ENCODE data around the gene LRRC23. TPM values are rescaled to one million over a fixed set of nuclear protein-coding genes. Genes with fewer than 3 reads are reported as not detected.

LRRC23 gene
- total RNA-seq, 1 donor from 2014 or later = 2.6 TPM

DNA sequence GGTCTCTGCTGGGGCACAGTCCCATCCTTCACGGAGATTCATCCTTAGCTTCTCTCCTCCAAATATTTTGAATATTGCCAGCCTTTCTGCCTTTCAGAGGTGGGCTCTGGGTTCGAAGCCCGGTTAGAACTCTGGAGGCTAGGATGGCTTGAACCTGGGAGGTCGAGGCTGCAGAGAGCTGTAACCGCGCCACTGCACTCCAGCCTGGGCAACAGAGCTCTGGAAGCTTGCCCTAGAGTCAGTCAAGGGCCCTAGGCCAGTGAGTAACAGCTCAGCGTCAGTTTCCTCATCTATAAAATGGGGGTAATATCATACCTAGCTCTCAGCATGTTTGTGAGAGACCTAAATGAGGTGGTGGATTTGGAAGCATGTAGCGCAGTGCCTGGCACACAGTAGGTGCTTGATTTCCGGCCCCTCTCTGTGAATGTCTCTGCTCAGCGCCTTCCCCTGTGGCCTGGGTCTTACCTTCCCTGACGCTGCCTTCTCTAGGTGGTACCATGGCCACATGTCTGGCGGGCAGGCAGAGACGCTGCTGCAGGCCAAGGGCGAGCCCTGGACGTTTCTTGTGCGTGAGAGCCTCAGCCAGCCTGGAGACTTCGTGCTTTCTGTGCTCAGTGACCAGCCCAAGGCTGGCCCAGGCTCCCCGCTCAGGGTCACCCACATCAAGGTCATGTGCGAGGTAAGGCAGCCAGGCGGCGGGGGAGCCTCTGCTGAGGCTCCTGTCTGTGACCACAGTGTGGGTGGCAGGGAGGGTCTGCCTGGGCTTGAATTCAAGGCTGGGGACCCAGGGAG is 49.9 kb downstream of the LRRC23 start:
- Mint-ChIP-seq H3K9me3 (ENCODE audit: unreplicated experiment) (peaks cover 7% of the 10 kb centered on the region), H3K27ac (ENCODE audit: unreplicated experiment) (no peak overlapping the region)

DNA sequence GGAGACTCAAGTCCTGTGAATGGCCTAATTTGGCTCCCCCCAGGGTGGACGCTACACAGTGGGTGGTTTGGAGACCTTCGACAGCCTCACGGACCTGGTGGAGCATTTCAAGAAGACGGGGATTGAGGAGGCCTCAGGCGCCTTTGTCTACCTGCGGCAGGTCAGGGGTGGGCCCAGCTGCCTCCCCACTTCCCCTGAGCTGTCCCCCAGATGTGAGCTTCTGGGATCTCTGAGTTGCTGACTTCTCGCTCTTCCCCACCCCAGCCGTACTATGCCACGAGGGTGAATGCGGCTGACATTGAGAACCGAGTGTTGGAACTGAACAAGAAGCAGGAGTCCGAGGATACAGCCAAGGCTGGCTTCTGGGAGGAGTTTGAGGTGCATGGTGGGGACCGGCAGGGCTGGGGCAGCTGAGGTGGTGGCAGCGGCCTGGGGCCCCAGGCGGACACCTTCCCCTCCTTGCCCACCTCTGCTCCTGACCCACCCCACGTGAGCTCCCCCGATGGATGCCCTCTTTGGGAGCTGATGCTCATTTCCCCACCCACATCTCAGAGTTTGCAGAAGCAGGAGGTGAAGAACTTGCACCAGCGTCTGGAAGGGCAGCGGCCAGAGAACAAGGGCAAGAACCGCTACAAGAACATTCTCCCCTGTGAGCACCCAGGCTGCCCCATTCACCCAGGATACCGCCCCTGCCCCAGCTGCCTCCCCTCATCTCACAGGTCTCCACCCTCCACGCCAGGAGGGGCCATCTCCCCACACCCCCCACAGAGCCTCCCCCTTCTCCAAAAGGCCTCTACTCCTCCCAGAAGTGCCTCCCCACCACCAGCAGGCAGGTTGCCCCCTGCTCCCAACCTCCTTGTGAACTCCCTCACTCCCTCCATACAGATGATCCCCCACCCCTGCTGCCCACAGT is 50.7 kb downstream of the LRRC23 start:
- Mint-ChIP-seq H3K27ac (ENCODE audit: unreplicated experiment) (no peak overlapping the region), H3K4me3 (ENCODE audit: unreplicated experiment) (no peak overlapping the region), H3K4me1 (ENCODE audit: low read depth, unreplicated experiment) (no peaks in the 10 kb centered on the region), H3K27me3 (ENCODE audit: unreplicated experiment) (peaks cover 12% of the 10 kb centered on the region), H3K36me3 (ENCODE audit: unreplicated experiment) (no peaks in the 10 kb centered on the region), H3K9me3 (ENCODE audit: unreplicated experiment) (peaks cover 7% of the 10 kb centered on the region)
- TF ChIP-seq, protein P1, sequence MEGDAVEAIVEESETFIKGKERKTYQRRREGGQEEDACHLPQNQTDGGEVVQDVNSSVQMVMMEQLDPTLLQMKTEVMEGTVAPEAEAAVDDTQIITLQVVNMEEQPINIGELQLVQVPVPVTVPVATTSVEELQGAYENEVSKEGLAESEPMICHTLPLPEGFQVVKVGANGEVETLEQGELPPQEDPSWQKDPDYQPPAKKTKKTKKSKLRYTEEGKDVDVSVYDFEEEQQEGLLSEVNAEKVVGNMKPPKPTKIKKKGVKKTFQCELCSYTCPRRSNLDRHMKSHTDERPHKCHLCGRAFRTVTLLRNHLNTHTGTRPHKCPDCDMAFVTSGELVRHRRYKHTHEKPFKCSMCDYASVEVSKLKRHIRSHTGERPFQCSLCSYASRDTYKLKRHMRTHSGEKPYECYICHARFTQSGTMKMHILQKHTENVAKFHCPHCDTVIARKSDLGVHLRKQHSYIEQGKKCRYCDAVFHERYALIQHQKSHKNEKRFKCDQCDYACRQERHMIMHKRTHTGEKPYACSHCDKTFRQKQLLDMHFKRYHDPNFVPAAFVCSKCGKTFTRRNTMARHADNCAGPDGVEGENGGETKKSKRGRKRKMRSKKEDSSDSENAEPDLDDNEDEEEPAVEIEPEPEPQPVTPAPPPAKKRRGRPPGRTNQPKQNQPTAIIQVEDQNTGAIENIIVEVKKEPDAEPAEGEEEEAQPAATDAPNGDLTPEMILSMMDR (IDR thresholded peaks at IDR 0.05; ENCODE audit: partially characterized antibody, unreplicated experiment) = no peak
- no peak for DNase-seq

More for the DNA sequence above, 49.9 kb downstream of the LRRC23 start:
- Mint-ChIP-seq H3K36me3 (ENCODE audit: unreplicated experiment) (no peaks in the 10 kb centered on the region), H3K4me1 (ENCODE audit: low read depth, unreplicated experiment) (no peaks in the 10 kb centered on the region), H3K27me3 (ENCODE audit: unreplicated experiment) (peaks cover 12% of the 10 kb centered on the region), H3K4me3 (ENCODE audit: unreplicated experiment) (peak overlapping the region; percentile 32)
- DNase-seq = no peak
- TF ChIP-seq, protein P1 (IDR thresholded peaks at IDR 0.05; ENCODE audit: partially characterized antibody, unreplicated experiment) = no peak

DNA sequence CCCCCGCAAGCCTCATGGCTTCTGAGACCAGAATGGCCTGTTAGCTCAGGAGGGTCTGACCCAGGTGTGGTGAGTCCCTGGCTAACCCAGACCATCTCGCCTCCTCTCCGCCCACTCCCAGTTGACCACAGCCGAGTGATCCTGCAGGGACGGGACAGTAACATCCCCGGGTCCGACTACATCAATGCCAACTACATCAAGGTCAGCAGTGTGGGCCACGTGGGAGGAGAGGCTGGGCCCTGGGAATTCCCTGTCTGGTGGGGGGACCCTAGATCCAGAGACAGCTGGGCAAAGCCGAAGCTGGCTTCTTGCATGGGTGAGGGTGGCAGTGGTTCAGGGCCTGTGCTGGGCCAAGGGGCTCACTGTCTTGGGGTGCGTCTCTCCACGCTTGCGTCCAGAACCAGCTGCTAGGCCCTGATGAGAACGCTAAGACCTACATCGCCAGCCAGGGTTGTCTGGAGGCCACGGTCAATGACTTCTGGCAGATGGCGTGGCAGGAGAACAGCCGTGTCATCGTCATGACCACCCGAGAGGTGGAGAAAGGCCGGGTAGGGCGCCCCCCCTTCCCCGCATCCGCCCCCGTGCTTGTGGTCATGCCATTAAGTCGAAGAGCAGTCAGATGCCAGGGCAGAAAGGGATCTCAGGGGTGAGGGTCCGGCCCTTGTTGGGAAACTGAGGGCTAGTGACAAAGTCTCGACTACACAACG is 51.6 kb downstream of the LRRC23 start:
- H3K36me3 Mint-ChIP-seq (ENCODE audit: unreplicated experiment) = no peaks in the 10 kb centered on the region
- H3K4me3 Mint-ChIP-seq (ENCODE audit: unreplicated experiment) = no peak overlapping the region
- peaks cover 7% of the 10 kb centered on the region for H3K9me3 Mint-ChIP-seq (ENCODE audit: unreplicated experiment)
- TF ChIP-seq, protein P1 (IDR thresholded peaks at IDR 0.05; ENCODE audit: partially characterized antibody, unreplicated experiment) = no peak
- no peak overlapping the region for H3K27ac Mint-ChIP-seq (ENCODE audit: unreplicated experiment)
- H3K4me1 Mint-ChIP-seq (ENCODE audit: low read depth, unreplicated experiment) = no peaks in the 10 kb centered on the region
- no peak for DNase-seq
- peaks cover 12% of the 10 kb centered on the region for H3K27me3 Mint-ChIP-seq (ENCODE audit: unreplicated experiment)

DNA sequence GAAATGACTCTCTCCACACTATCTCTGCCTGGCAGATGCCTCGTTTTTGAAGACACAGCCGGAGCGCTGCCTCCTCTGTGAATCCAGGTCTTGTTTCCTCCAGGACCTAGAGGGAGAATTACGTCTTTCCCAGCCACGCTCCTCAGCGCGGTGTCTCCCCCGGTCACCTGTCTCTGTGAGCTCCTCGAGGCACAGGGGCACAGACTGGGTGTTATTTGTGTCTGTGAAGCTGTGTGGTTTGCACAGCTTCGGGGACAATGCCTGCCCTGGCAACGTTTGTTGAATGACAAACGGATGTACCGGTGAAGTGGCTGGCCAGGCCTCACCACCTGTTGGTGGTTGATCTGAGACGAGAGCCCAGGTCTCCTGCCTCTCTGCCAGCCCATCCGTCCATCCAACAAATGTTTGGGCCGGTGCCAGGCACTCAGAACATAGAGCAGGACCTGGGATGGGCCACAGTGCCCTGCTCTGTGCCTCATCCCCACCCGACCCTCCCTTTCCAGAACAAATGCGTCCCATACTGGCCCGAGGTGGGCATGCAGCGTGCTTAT is 52.6 kb downstream of the LRRC23 start:
- H3K9me3 Mint-ChIP-seq (ENCODE audit: unreplicated experiment) = peaks cover 9% of the 10 kb centered on the region
- H3K27ac Mint-ChIP-seq (ENCODE audit: unreplicated experiment) = no peak overlapping the region
- H3K4me1 Mint-ChIP-seq (ENCODE audit: low read depth, unreplicated experiment) = peaks cover 3% of the 10 kb centered on the region
- DNase-seq = no peak
- H3K36me3 Mint-ChIP-seq (ENCODE audit: unreplicated experiment) = no peaks in the 10 kb centered on the region
- peaks cover 12% of the 10 kb centered on the region for H3K27me3 Mint-ChIP-seq (ENCODE audit: unreplicated experiment)
- H3K4me3 Mint-ChIP-seq (ENCODE audit: unreplicated experiment) = no peak overlapping the region
- TF ChIP-seq, protein P1 (IDR thresholded peaks at IDR 0.05; ENCODE audit: partially characterized antibody, unreplicated experiment) = no peak
